Transverse colon (tissue), 4 donors: ENCODE data around the gene CPLX1. TPM values are rescaled to one million over a fixed set of nuclear protein-coding genes. Genes with fewer than 3 reads are reported as not detected.

Experiments used
- DNase-seq: peaks from one replicate; pipeline ENCODE4 v3.0.0-alpha.2; 2019
- H3K27ac ChIP-seq, 4 donors: fragments of 200-600 bp; sonication (generic); 2 replicates each; pipeline ENCODE4 v1.5.1; 2016 to 2018; ENCODE audit warnings: inconsistent platforms in 4 of 4
- H3K27me3 ChIP-seq: fragments of 200-600 bp; sonication (generic); 2 replicates; pipeline ENCODE4 v1.5.1; 2017; ENCODE audit warnings: inconsistent platforms
- H3K36me3 ChIP-seq, 4 donors: fragments of 200-600 bp; sonication (generic); 2 replicates each; pipeline ENCODE4 v1.5.1; 2017 to 2019; ENCODE audit warnings: inconsistent platforms in 4 of 4
- H3K4me1 ChIP-seq, 4 donors: fragments of 200-600 bp; sonication (generic); 2 replicates each; pipeline ENCODE4 v1.5.1; 2017 to 2020; ENCODE audit warnings: inconsistent platforms in 4 of 4
- H3K4me3 ChIP-seq, 4 donors: fragments of 200-600 bp; sonication (generic); 1 replicate in 1 of 4; 2 replicates in 3 of 4; pipeline versions ENCODE4 v1.5.1 to v1.6.1; 2017 to 2019; ENCODE audit warnings: inconsistent platforms in 4 of 4
- H3K9me3 ChIP-seq, 2 donors: fragments of 200-600 bp; sonication (generic); 2 replicates each; pipeline ENCODE4 v1.5.1; 2017 to 2019; ENCODE audit warnings: inconsistent platforms in 2 of 2
- EP300 ChIP-seq: sonication (generic); formaldehyde crosslinking; IDR thresholded peaks from one replicate; pipeline ENCODE4 v1.6.1; 2017; ENCODE audit warnings: antibody characterized with exemption, low read depth
- POLR2A ChIP-seq: fragments of 450-650 bp; IDR thresholded peaks from one replicate; pipeline ENCODE4 v1.6.1; 2016; ENCODE audit warnings: antibody characterized with exemption, mild to moderate bottlenecking, moderate library complexity
- POLR2AphosphoS5 ChIP-seq, 3 donors: sonication (generic); formaldehyde crosslinking; IDR thresholded peaks; one replicate each; pipeline ENCODE4 v1.6.1; 2016; ENCODE audit warnings: antibody characterized with exemption in 3 of 3
- WGBS, 2 donors: methylation state at CpG; one replicate each; pipeline ENCODE4 v1.1.5; 2018; ENCODE audit warnings: low coverage in 1 of 2; 5-methylcytosine and 5-hydroxymethylcytosine counted together
- in situ Hi-C, 4 donors: fragments of 200-750 bp; cut with MboI; loops; one replicate each; pipeline versions ENCODE4 v1.15.0 to v1.15.1; 2017; ENCODE audit warnings: low sequenced_read_pairs in 3 of 4, low pct_ligation_motif_present in 1 of 4, low pct_unique_long_range_greater_than_20kb in 1 of 4
- intact Hi-C: fragments of 100-400 bp; cut with DNase I; formaldehyde crosslinking; loops from one replicate; pipeline ENCODE4 v1.15.1; 2023; ENCODE audit warnings: low total_unique reads
- total RNA-seq, 4 donors: library from RNA; depleted of rRNA; stranded (reverse); fragments of >200 nt; gene quantifications; one replicate each; pipeline ENCODE4 v1.1.0, GENCODE V29; 2016
- TF ChIP-seq, protein P1 (sequence below), 5 experiments: fragments of 200-600 bp in 3 of 5; fragments of 450-650 bp in 2 of 5; sonication (generic) in 3 of 5; IDR thresholded peaks; 1 replicate in 2 of 5; 2 replicates in 3 of 5; pipeline ENCODE4 v1.5.1; 2016 to 2017; ENCODE audit warnings: antibody characterized with exemption in 5 of 5, inconsistent platforms in 3 of 5, mild to moderate bottlenecking in 2 of 5, moderate library complexity in 1 of 5

The CPLX1 gene
- total RNA-seq, 4 donors from 2014 or later: 0.32 to 3.7 (median 0.41) TPM; not detected in 1

DNA sequence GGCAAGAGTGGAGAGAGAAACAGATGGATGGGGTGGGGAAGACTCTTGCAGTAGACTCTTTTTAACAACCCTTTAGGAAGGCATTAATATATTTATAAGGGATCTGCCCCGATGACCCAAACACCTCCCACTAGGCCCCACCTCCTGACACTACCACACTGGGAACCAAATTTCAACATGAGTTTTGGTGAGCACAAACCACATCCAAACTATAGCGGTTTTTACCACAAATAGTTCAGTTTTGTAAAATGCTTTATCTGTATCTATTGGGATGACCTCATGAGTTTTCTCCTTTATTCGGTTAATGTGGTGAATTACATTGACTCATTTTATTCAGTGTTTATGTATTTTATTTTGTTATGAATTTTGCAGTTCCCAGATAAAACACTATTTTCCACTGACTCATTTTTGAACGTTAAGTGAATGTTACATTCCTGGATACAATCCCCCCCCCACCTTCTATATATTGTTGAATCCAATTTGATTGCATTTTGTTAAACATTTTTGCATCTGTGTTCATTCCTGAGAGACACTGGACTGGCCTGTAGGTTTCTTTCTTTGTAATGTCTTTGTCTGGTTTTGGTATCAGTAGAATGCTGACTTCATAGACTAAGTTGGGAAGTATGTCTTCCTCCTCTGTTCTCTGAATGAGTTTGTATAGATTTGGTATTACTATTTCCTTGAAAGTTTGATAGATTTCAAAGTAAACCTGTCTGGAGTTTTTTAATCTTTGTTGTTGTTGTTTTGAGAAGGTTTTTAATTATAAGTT, 13.9 kb upstream of the CPLX1 start:
- intact Hi-C loops: no loop called here
- TF ChIP-seq POLR2AphosphoS5 (IDR thresholded peaks at IDR 0.05): no peak
- TF ChIP-seq EP300: no peak
- no peak for TF ChIP-seq POLR2A
- TF ChIP-seq, protein P1, sequence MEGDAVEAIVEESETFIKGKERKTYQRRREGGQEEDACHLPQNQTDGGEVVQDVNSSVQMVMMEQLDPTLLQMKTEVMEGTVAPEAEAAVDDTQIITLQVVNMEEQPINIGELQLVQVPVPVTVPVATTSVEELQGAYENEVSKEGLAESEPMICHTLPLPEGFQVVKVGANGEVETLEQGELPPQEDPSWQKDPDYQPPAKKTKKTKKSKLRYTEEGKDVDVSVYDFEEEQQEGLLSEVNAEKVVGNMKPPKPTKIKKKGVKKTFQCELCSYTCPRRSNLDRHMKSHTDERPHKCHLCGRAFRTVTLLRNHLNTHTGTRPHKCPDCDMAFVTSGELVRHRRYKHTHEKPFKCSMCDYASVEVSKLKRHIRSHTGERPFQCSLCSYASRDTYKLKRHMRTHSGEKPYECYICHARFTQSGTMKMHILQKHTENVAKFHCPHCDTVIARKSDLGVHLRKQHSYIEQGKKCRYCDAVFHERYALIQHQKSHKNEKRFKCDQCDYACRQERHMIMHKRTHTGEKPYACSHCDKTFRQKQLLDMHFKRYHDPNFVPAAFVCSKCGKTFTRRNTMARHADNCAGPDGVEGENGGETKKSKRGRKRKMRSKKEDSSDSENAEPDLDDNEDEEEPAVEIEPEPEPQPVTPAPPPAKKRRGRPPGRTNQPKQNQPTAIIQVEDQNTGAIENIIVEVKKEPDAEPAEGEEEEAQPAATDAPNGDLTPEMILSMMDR (IDR thresholded peaks at IDR 0.05): no peak
- Histone ChIP-seq H3K27me3 (no peaks in the 10 kb centered on the region), H3K4me3 (no peak overlapping the region), H3K27ac (no peak overlapping the region), H3K9me3 (peaks cover 12 to 16% of the 10 kb centered on the region in 2 donors), H3K4me1 (no peaks in the 10 kb centered on the region), H3K36me3 (no peaks in the 10 kb centered on the region)
- WGBS, 2 donors: 74 to 83% methylated on average over 3 to 4 of the region's 4 CpGs
- in situ Hi-C loops: no loop called here
- no peak for DNase-seq

DNA sequence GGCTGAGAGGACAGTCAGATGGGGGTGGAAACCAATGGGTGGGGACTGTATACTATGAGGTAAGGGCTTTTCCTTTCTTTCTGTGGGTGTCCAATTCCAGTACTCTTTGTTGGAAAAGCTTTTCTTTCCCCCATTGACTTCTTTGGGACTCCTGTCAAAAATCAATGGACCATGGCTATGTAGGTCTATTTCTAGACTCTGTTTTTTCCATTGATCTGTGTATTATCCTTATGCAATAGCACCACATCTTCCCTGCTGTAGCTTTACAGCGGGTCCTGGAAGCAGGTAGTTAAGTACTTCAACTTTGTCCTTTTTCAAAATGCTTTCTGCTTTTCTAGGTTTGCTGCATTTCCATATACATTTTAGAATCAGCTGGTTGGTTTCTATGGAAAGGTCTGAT, 11.8 kb upstream of the CPLX1 start:
- no peak for DNase-seq
- WGBS, 2 donors: 92 to 100% methylated on average over 1 of the region's 1 CpG
- in situ Hi-C loops: no loop called here
- no peaks in the 10 kb centered on the region for H3K4me1 ChIP-seq
- no peaks in the 10 kb centered on the region for H3K27me3 ChIP-seq
- no peak overlapping the region for H3K4me3 ChIP-seq
- peaks cover 12 to 16% of the 10 kb centered on the region in 2 donors for H3K9me3 ChIP-seq
- TF ChIP-seq, protein P1 (IDR thresholded peaks at IDR 0.05): no peak
- TF ChIP-seq EP300 (no peak), POLR2A (no peak), POLR2AphosphoS5 (IDR thresholded peaks at IDR 0.05) (no peak)
- intact Hi-C loops: no loop called here
- no peak overlapping the region for H3K27ac ChIP-seq
- no peaks in the 10 kb centered on the region for H3K36me3 ChIP-seq

DNA sequence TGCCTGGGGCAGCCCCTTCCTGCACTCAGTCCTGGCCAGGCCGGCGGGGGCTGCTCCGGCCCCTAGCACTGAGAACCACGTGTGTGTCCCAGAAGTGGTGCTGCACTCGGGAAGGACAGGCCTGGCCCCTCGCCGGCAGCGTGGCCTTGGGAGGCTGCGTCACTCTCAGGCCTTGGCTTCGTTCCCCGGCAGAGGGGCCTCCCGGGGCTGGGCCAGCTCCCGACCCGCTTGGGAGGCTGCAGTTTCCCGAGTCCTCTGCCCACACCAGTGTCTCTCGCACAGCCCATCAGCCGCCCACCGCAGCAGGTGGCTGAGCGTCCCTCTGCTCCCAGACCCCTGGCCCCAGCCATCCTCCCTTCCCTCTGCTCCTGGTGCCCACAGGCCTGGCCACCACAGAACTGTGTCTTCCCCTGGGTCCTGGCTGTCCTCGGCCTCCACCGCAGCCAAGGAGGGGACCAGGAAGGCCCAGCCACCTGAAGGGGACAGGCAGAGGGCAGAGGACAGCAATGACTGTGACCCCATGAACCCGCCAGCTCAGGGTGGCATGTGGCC, 10.9 kb upstream of the CPLX1 start:
- Histone ChIP-seq H3K27ac (no peak overlapping the region), H3K9me3 (peaks cover 12 to 16% of the 10 kb centered on the region in 2 donors), H3K4me3 (no peak overlapping the region), H3K27me3 (peaks cover 3% of the 10 kb centered on the region), H3K4me1 (no peaks in the 10 kb centered on the region), H3K36me3 (no peaks in the 10 kb centered on the region)
- WGBS, 2 donors: 89% methylated on average over 20 of the region's 22 CpGs; no CpG with 5 or more reads in 1 of the 2 donors
- in situ Hi-C loops: no loop called here
- DNase-seq: no peak
- TF ChIP-seq, protein P1 (IDR thresholded peaks at IDR 0.05): no peak
- no peak for TF ChIP-seq POLR2A
- no peak for TF ChIP-seq EP300
- no peak for TF ChIP-seq POLR2AphosphoS5 (IDR thresholded peaks at IDR 0.05)
- intact Hi-C loops: no loop called here

DNA sequence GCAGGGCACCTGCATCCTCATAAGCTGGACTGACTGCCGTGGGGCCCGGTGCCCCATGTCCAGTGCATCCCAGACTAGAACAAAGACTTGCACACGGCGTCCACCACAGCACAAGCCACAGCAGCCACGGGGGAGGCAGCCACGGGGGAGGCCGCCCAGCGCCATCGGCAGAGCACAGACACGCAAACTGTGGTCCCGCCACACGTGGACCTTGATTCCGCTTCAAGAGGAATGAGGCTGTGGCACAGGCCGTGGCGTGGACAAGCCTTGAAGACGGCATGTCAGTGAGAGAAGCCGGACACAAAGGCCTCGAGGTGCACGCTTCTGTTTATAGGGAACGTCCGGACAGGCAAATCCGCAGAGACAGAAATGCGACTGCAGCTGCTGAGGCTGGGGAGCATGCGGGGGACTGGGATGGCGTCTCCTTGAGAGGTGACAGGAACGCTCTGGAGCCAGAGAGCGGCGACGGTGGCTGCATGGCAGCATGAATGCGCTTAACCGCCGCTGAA, 10.1 kb upstream of the CPLX1 start:
- intact Hi-C loops: no loop called here
- in situ Hi-C loops: no loop called here
- TF ChIP-seq EP300: no peak
- no peak for TF ChIP-seq POLR2AphosphoS5 (IDR thresholded peaks at IDR 0.05)
- TF ChIP-seq, protein P1 (IDR thresholded peaks at IDR 0.05): no peak
- no peak for TF ChIP-seq POLR2A
- no peaks in the 10 kb centered on the region for H3K36me3 ChIP-seq
- no peak for DNase-seq
- peaks cover 9% of the 10 kb centered on the region for H3K27me3 ChIP-seq
- H3K4me3 ChIP-seq: no peak overlapping the region
- H3K9me3 ChIP-seq: peaks cover 12 to 16% of the 10 kb centered on the region in 2 donors
- H3K27ac ChIP-seq: no peak overlapping the region
- WGBS, 2 donors: 96 to 100% methylated on average over 3 to 32 of the region's 32 CpGs
- no peaks in the 10 kb centered on the region for H3K4me1 ChIP-seq
